Epidermal melanocyte (primary cell): Measurements from ENCODE around the gene INTS1.

Source experiments
- DNase-seq: peaks from one replicate; pipeline ENCODE4 v3.0.0; 2011; ENCODE audit warnings: low spot score; ENCODE audit not compliant: insufficient read length

The INTS1 gene, protein sequence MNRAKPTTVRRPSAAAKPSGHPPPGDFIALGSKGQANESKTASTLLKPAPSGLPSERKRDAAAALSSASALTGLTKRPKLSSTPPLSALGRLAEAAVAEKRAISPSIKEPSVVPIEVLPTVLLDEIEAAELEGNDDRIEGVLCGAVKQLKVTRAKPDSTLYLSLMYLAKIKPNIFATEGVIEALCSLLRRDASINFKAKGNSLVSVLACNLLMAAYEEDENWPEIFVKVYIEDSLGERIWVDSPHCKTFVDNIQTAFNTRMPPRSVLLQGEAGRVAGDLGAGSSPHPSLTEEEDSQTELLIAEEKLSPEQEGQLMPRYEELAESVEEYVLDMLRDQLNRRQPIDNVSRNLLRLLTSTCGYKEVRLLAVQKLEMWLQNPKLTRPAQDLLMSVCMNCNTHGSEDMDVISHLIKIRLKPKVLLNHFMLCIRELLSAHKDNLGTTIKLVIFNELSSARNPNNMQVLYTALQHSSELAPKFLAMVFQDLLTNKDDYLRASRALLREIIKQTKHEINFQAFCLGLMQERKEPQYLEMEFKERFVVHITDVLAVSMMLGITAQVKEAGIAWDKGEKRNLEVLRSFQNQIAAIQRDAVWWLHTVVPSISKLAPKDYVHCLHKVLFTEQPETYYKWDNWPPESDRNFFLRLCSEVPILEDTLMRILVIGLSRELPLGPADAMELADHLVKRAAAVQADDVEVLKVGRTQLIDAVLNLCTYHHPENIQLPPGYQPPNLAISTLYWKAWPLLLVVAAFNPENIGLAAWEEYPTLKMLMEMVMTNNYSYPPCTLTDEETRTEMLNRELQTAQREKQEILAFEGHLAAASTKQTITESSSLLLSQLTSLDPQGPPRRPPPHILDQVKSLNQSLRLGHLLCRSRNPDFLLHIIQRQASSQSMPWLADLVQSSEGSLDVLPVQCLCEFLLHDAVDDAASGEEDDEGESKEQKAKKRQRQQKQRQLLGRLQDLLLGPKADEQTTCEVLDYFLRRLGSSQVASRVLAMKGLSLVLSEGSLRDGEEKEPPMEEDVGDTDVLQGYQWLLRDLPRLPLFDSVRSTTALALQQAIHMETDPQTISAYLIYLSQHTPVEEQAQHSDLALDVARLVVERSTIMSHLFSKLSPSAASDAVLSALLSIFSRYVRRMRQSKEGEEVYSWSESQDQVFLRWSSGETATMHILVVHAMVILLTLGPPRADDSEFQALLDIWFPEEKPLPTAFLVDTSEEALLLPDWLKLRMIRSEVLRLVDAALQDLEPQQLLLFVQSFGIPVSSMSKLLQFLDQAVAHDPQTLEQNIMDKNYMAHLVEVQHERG (N-terminal part only)

GRCh38 chr7:1503816-1504775 lies at the start of gene INTS1:
Gene INTS1, minus strand, starts transcription at chr7:1504389. Its CDS starts 429 bp downstream, at chr7:1503960.
- peak; percentile 99 for DNase-seq

DNA sequence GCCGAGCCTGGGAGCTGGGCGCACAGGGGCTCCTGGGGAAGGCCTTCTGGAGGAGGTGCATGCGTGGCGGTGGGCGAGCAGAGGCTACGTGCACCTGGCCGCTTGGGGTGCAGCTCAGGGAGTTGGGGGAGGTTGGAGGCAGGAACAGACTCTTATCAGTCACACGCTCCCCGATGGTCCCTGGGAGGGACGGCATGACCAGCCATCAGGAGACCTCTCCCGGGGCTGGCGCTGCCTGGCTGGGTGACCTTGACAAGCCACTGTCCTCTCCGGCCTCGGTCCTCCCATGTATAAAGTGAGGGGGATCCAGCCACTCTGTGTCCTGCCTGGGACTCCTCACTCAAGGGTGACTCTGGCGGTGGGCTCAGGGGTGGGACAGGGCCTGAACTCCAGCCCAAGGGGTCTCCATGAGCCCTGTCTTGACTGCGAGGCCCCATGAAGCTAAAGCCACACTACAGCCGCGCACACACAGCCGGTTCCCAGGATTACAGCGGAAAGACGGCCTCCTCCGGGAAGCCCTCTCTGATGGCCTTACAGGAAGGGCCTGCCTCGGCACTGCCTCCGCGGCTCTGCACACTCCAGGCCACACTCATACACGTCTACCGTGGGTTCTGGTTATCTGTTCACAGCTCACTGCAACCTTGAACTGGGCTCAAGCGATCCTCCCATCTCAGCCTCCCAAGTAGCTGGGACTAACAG lies 49.5 kb upstream of the INTS1 start:
- DNase-seq: no peak

DNA sequence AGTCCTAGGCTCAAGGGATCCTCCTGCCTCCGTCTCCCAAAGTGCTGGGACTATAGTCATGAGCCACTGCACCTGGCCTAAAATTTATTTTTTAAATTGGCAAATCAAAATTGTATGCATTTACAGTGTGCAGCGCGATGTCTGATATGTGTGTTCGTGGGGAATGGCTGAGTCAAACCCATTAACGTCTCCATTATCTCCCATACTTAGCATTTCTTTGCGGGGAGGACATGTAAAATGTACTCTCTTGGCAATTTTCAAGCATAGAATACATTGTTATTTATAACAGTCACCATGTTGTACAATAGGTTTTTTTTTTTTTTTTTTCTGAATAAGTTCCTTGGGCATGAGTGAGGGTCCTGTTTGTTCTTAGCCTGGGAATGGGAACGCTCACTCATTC lies 48.0 kb upstream of the INTS1 start:
- DNase-seq: no peak

DNA sequence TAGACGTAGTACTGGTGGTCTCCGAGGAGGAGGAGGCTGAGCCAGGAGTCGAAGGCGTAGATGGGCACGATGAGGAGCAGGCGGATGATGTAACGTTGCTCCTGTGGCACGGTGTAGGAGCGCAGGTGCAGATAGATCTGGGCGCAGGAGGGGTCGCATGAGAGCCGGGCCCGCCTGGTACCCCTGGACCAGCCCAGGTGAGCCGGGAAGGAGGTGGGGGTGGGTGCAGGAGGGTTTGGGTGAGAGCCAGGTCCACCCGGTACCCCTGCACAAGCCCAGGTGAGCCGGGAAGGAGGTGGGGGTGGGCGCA lies 46.6 kb upstream of the INTS1 start:
- no peak for DNase-seq

DNA sequence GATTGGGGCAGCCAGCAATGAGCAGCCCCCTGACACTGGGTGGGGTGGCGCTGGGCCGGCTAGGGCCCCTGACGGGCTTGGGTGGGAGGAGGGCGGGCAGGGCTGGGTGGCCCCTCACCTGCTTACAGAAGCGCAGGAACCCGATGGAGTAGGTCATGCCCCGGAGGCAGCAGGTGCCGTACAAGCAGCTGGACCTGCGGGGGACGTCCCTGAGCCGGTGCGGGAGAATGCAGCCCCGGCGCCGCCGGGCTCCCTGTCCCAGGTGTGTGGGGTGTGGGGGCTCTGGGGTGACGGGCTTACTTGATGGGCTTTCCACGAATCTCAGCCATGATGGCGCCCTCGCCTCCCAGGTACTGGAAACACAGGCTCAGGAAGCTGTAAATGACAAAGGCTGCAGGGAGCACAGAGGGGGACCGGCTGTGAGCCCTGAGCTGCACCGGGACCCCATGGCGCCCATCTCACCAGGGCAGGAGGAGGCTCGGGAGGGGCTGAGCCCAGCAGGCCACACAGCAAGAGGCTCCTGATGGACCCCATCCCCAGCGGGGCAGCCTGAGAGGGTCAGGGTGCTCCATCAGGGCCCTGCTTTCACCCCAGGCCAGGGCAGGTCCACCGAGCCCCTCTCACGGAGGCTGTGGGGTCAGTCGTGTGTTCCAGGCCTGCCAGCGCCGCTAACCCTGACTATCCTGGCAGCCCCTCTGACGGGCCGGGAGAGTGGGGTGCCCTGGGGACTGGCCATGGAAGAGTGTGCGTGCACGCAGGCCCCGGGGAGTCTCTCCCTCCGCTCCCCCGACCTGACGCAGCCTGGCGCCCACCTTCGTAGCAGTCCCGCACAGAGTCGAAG lies 46.0 kb upstream of the INTS1 start:
- DNase-seq: no peak

- DNase-seq: no peak
Measured at GRCh38 chr7:1549357-1550004, 45.3 kb upstream of the INTS1 start.

GRCh38 chr7:1548944-1549343 lies 44.8 kb upstream of the INTS1 start:
- no peak for DNase-seq

DNA sequence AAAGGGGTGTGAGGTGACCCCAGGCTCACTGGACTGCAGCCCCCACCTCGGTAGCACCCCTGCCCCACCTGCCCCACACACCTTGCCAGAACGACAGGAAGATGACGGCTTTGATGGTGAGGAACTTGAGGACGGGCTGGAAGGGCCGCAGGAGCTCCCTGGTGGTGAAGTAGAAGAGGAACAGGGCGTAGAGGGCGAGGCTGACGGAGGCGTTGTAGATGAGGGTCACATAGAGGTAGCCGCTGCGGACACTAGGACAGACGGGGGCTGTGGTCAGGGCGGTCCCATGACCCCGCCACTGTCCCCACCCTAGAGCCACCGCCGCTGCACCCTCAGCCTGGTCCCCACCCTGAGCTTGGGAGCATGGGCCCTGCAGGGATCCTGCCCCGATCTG lies 44.2 kb upstream of the INTS1 start:
- DNase-seq: no peak

DNA sequence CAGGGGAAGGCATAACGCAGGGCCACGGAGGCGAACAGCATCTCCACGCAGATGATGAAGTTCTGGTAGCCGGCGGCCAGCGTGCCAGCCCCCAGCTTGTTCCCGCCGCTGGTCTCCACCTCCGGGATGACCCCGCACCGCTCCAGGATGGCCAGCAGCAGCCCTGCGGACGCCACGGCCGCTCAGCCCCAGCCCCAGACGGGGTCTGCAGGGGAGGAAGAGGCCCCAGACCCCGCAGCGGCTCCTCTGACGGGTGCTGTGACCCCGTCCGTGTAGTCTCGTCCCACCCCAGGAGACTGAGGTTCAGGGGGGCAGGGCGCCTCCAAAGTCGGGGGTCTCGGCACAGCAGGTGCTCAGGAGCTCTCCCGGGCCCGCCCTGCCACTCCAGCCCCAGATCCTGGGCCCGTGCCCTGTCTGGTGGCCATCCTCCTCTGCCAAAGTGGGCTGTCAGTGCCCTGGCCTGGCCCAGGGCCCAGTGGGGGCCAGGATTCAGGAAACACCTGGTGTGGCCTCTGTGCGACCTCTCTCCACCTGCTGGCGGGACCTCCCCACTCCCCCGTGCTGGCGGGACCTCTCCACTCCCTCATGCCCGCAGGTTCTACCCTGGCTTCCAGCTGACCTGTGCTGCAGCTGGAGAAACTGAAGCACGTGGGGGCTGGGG lies 43.7 kb upstream of the INTS1 start:
- no peak for DNase-seq

- no peak for DNase-seq
Measured at GRCh38 chr7:1546909-1547776, 43.0 kb upstream of the INTS1 start.

DNA sequence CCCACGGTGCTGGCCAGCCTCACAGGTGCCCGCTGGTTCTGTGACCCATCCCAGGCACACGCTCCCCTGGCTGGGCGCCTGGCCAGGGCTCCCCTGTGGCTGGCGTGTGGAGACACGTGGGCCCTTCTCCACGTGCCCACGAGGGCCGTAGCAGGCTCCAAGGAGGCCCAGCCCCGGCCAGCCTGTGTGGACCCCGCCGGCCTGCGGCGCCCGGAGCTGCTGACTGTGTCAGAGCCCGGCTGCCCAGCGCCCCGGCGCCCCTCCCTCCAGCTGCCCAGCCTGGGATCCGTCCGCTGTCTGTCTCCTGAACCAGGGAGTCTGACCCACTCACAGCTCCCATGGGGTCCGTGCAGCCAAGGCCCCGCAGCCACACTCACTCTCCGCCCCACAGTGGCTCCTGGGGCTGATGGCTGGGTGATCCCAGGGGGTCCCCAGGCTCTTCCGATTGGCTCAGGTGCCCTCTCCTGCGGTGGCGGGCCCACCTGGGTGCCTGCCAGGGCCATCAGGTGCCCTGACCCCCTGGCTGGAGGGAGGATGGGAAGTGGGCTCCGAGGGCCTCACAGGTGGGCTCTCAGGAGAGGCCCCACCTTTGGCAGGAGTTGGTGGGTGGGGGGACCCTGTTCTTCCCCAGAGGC lies 42.2 kb upstream of the INTS1 start:
- no peak for DNase-seq

GRCh38 chr7:1545417-1546246 lies 41.4 kb upstream of the INTS1 start:
- no peak for DNase-seq

- no peak for DNase-seq
Measured at GRCh38 chr7:1544896-1545416, 40.8 kb upstream of the INTS1 start.

- DNase-seq: no peak
Measured at GRCh38 chr7:1544178-1544895, 40.1 kb upstream of the INTS1 start.

- no peak for DNase-seq
Measured at GRCh38 chr7:1543826-1544177, 39.6 kb upstream of the INTS1 start.
